ENCODE measurements around the gene MS4A3.
"Not testable (repeated sequence)": the region's sequence is repeated elsewhere in the genome, so short reads cannot be mapped to it uniquely, and the experiment has no call there.

Gene MS4A3, protein sequence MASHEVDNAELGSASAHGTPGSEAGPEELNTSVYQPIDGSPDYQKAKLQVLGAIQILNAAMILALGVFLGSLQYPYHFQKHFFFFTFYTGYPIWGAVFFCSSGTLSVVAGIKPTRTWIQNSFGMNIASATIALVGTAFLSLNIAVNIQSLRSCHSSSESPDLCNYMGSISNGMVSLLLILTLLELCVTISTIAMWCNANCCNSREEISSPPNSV

DNA sequence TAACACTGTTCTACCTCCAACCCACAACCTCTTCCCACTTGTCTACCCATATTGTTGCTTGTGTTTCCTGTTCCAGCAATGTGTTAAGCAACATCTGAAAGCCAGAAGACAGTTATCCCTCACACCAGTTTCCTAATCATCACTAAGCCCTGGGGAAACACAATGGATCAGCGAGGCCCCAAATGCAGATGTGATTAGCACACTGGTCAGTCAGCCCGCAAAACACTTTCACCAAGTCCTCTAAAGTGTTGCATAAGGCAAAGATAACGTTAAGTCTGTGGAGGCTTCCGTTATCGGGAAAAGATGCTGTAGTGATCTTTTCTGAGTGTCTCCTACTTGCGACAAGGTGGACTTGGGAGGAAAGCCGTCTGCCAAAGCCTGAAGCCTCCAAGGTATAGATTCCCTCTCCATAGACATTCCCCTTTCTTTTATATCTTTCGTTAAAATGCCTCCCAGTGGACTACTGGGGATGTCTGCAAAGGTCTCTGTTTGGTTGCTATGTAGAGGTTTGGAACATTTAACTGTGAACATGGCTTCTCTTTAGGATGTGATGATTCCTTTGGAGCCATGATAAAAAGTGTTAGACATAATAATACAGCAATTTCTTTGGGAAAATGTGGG lies at the start of gene MS4A3:
Gene MS4A3 (plus strand): TSS at position 317 of the 621 bp plus-strand sequence. CDS start 4,496 bp downstream, outside the sequence.
- no peak for DNase-seq (ENCODE audit: low read depth)

DNA sequence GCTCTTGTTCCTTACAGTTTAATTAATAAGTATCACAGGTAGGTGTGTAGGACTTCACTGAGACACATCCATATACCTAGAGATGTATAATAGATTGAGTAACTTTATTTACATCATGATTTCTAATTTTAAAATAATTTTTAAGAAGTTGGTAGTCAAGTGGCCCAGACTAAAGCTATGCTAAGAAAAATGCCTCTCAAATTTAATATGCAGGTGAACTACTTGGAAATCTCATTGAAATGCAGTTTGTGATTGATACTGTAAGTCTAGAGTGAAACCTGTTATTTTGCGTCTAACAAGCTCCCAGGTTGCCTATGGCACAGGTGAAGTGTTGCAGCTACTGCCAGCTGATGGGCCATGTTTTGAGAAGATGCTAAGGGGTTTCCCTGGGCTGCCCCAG lies 39.6 kb upstream of the MS4A3 start, which contains the start of gene OOSP4B:
Gene OOSP4B (plus strand): TSS at position 301 of the 400 bp plus-strand sequence.
- no peak for DNase-seq (ENCODE audit: low read depth)

DNA sequence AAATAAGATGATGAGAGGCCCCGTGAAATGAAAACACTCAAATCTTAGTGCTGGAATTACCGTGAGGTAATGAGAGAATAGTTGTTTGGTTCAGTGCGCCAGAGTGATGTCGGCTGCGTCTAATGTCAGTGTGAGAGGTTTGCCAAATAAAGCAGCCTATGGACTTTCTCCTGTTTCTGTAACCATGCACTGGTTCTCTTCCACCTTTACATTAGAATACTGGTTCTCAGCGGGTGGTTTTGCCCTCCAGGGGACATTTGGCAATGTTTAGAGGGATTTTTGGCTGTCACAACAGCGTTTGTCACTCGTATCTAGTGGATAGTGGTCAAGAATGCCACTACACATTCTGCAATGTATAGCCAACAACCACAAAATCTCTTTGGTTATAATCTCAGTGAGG lies 38.4 kb upstream of the MS4A3 start:
- no peak for DNase-seq (ENCODE audit: low read depth)

DNA sequence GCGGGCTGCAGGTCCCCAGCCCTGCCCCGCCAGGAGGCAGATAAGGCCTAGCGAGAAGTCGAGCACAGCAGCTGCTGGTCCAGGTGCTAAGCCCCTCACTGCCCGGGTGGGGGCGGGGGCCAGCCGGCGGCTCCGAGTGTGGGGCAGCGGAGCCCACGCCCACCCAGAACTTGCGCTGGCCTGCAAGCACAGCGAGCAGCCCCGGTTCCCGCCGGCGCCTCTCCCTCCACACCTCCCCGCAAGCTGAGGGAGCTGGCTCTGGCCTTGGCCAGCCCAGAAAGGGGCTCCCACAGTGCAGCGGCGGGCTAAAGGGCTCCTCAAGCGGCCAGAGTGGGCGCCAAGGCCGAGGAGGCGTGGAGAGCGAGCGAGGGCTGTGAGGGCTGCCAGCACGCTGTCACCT lies 36.1 kb upstream of the MS4A3 start:
- DNase-seq (ENCODE audit: low read depth), result not testable (repeated sequence)

DNA sequence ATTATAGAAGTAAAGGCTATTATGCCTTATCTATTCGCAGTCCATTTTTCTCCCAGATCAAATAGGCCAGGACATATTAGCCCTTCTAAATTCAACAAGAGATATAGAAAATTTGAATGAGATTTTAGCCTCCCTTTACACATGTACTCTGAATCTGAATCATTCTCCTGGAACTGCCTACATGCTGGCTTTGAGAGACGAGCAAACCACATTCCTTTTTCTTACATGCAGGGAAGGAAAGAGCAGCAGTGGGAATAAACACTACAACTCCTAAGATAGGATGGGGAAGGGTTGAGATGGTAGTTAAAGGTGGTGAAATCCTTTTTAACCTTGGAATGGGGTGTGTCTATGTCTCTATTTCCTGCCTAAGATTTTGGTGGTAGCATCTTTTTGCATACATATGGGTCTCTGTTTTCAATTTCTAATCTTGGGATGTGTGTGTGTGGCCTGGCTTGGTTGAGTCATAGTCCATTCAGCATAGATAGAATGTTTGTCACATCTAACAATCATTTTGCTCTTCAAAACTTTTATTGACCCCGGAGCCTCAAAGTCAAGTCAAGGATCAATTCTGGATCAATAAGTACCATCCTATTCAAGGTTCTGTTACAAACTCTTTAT lies 27.3 kb upstream of the MS4A3 start:
- DNase-seq (ENCODE audit: low read depth), result no peak

DNA sequence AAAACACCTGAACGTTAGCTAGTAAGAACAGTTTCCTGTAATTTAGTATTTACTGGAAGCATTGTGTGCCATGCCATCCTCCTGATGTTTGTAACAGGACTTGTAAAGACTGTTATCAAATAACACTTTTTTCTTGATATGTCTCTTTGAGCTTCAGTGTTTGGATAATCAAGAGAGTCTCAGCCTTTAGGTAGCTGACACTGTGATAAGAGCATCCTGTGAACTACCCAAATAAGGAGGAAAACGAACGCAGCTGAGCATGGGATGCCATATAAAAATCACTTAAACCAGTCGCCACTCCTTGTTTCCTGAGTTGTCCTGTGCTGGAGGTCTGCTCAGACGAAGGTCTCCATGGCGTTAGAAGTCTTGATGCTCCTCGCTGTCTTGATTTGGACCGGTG lies 16.4 kb upstream of the MS4A3 start, which contains the start of gene OOSP2:
Gene OOSP2 (plus strand): TSS at position 301 of the 400 bp plus-strand sequence. CDS start 51 bp downstream, at position 352.
- DNase-seq (ENCODE audit: low read depth), result no peak

DNA sequence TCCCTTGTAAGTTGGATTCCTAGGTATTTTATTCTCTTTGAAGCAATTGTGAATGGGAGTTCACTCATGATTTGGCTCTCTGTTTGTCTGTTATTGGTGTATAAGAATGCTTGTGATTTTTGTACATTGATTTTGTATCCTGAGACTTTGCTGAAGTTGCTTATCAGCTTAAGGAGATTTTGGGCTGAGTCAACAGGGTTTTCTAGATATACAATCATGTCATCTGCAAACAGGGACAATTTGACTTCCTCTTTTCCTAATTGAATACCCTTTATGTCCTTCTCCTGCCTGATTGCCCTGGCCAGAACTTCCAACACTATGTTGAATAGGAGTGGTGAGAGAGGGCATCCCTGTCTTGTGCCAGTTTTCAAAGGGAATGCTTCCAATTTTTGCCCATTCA lies 6.0 kb upstream of the MS4A3 start:
- not testable (repeated sequence) for DNase-seq (ENCODE audit: low read depth)

DNA sequence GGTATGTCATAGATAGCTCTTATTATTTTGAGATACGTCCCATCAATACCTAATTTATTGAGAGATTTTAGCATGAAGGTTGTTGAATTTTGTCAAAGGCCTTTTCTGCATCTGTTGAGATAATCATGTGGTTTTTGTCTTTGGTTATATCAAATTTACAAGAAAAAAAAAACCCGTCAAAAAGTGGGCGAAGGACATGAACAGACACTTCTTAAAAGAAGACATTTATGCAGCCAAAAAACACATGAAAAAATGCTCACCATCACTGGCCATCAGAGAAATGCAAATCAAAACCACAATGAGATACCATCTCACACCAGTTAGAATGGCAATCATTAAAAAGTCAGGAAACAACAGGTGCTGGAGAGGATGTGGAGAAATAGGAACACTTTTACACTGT lies 5.6 kb upstream of the MS4A3 start:
- not testable (repeated sequence) for DNase-seq (ENCODE audit: low read depth)

DNA sequence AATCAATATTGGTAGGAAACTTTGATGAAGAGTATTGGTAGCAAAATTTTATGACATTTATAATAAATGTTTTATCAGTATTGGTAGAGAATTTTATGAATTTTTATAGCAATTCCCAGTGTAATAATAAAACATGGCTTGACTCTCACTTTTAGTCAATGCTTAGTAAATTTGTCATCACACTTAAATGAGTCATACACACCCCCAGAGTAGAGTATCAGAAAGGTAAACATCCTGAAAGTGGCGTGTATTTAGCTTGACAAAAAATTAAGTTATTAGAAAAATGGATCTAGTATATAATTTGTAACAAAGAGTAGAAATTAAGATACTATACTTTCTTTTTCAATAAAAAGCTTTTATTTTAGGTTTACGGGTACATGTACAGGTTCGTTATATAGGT lies 2.6 kb downstream of the MS4A3 start:
- no peak for DNase-seq (ENCODE audit: low read depth)

DNA sequence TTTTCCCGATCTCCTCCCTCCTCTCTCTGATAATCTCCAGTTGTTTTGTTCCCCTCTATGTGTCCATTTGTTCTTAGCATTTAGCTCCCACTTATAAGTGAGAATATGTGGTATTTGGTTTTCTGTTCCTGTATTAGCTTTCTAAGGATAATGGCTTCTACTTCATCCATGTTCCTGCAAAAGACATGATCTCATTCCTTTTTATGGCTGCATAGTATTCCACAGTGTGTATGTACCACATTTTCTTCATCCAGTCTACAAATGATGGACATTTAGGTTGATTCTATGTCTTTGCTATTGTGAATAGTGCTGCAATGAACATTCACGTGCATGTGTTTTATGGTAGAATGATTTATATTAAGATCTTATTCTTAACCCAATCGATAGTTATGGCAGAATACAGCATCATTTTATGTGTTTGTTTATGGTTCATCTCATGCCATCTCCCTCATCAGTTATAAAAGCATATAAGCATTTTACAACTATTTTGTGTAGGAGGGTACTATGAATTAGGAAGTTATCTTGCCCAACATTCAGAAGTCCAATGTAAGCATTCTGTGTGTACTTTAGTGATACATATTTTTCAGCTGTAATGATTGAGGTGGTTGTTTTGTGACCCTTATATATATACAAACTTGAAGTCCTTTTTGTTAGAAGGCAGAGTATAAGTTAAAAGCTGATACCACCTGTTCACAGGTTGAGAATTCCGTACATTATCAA lies 3.2 kb downstream of the MS4A3 start:
- no peak for DNase-seq (ENCODE audit: low read depth)

DNA sequence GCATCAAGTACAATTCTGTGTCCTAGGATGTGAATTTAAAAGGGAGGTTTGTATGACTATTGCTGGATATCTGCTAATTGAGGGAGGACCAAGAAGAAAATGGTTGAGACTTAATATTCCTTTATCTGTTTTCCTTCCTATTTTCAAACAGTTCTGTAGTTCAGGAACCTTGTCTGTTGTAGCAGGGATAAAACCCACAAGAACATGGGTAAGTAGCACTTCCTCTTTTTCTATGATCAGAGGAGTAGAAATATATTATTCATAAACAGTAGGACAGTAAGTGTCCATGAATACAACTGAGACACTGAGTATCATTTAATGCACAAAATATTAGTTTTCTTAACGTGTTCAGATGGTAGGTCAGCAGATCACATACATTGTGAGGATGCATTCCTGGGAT lies 7.6 kb downstream of the MS4A3 start:
- DNase-seq (ENCODE audit: low read depth), result no peak

DNA sequence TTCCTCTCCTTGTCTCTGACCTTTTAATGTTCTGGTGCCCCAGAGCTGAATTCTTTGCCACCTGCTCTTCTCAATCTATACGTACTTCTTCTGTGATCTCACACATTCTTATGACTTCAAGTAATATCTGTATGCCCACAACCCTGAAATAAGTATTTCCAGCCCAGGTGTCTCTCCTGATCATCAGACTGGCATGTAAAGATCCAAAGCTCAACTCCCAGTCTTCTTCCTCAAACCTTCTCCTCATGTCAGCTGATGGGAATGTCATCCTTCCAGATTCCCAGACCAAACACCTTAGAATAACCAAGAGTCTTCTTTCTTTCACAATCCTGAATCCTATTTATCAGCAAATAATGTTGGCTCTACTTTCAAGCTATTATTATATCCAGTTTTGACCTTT lies 9.3 kb downstream of the MS4A3 start:
- no peak for DNase-seq (ENCODE audit: low read depth)

DNA sequence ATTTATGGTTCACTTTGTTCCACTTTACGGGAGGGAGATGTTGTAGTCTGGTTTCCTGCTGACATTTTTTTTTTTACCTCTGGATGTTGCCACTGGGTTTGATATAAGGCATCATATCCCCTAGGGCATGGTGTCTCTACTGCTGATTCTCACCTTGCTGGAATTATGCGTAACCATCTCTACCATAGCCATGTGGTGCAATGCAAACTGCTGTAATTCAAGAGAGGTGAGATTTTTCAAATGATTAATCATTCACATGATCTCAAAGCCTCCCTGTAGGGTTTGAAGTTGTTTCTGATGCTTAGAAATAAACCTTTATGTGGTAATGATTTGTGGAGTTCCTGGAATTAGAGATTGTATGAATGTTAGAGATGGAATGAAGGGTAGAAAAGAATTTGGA lies 13.0 kb downstream of the MS4A3 start:
- DNase-seq (ENCODE audit: low read depth), result no peak

DNA sequence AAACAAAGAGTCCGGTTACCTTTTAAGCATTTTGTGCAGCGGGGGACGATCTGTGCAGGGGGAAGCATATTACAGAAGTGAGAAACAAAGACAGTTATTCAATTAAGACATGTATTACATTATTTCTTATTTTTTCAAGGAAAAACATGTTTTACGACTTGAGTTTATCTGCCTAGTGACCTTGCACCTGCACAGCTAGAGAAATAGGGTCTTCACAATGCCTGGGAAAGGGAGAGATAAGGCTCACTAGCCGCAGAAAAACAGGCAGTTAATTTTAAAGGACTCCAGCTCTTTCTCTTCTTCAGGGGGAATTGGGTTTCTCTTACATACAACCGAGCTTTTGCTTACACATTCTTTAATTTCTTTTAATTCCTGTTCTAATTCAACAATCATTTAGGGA lies 15.2 kb downstream of the MS4A3 start:
- not testable (repeated sequence) for DNase-seq (ENCODE audit: low read depth)

DNA sequence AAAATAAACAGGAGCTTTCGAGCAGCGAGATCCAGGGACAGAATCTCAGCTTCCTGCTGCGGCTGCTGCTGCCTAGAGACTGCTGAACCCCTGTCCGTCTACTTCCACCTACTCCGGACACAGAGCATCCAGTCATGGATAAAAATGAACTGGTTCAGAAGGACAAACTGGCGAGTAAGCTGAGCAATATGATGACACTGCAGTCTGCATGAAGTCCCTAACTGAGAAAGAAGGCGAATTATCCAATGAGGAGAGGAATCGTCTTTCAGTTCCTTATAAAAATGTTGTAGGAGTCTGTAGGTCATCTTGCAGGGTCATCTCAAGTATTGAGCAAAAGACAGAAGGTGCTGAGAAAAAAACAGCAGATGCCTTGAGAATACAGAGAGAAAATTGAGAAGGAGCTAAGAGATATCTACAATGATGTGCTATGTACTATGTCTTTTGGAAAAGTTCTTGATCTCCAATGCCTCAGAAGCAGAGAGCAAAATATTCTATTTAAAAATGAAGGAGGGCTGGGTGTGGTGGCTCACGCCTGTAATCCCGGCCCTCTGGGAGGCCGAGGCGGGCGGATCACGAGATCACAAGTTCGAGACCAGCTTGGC lies 20.9 kb downstream of the MS4A3 start:
- no peak for DNase-seq (ENCODE audit: low read depth)

DNA sequence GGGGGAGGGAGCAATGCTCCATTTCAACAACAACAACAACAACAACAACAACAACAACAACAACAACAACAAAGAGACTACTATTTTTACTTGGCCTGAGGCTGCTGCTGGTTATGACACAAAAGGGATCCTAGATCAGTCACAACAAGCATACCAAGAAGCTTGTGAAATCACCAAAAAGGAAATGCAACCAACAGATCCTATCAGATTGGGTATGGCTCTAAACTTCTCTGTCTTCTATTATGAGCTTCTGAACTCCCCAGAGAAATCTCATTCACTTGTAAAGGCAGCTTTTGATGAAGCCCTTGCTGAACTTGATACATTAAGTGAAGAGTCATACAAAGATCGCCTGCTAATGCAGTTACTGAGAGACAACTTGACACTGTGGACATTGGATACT lies 21.5 kb downstream of the MS4A3 start:
- no peak for DNase-seq (ENCODE audit: low read depth)

DNA sequence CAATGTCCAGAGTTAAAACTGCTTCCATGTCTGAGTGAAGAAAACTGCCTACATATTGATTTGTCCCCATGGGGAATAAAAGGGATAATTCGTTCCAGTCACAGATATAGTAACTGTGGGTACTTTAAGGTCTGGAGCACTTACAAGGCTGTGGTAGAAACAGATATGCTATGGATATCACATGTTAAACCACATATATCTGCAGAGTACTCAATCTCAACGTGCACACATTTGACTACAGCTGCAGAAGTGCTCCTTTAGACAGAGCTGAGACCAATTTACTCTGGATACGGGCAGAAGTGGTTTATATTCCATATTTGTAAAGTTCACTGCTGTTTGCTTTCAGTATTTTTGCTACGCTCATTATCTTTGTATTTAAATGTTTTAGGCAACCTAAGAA lies 22.3 kb downstream of the MS4A3 start:
- no peak for DNase-seq (ENCODE audit: low read depth)

DNA sequence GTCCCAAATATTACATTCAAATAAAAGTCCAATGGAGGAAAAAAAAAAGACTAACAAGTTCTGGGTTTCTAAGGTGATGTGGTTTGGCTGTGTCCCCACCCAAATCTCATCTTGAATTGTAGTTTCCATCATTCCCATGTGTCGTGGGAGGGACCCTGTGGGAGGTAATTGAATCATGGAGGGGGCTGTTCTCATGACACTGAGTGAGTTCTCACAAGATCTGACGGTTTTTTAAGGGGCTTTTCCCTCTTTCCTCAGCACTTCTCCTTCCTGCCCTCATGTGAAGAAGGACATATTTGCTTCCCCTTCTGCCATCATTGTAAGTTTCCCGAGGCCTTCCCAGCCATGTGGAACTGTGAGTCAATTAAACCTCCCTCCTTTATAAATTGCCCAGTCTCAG lies 24.1 kb downstream of the MS4A3 start:
- DNase-seq (ENCODE audit: low read depth), result no peak

DNA sequence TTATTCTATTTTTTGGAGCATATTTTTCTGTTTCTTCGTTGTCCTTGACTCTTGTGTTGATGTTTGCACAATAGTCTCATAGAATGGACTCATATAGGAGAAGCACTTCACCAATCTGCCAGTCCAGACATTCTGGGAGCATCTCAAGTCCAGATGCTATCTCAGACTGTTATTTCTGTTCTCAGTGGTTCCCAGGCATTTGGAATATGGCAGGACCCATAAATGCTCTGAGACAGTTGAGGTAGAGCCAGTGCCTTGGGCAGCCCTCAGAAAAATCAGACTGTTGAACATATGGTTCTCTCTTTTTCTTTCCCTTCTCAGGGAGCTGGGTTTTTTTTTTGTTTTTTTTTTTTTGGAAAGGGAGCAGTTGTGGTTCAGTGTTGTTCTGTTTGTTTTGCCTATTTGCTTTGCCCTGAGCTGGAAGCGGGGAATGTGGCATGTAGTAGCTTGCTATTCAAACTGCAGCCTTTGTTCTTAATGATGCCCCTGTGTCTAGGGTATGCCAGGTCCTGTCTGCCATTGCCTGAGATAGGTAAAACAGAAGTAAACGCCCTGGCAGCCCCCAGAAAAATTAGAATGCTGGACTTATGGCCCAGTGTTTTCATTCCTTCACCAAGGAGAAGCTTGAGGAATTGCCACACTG lies 28.3 kb downstream of the MS4A3 start:
- no peak for DNase-seq (ENCODE audit: low read depth)

DNA sequence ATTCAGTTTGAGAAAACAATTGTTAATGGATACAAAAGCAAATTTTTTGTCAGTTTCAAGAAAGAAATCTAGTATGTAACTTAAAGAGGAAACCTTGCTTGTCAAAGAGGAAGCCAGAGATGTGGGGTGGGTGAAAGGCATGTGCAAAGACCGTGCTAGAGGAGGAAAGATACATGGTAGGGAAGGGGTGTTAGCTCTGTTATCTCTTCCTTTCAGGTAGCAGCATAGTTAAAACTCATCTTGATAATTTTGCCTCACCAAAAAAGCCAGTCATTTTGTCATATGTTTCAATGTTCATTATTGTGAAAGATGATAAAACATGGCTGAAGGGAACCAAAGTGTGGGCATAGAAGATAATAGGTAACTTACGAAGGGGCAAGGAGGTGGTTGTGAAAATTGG lies 29.4 kb downstream of the MS4A3 start:
- no peak for DNase-seq (ENCODE audit: low read depth)

DNA sequence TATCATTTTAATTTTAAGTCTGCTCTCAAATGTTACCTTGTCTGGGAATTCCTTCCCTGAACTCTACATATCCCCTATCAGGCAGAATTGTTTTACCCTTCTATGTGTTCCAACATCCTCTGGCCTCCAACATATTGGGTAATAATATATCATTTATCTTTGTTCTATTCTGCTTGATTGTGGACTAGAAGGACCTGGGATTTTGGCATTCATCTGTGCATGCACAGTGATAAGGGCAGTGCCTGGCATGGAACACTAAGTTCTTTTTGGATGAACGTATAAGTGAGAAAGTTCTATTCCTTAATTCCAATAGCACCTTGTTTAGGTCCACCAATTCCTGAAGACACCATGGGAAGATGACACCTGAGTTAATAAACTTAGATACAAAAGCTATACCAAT lies 30.8 kb downstream of the MS4A3 start:
- DNase-seq (ENCODE audit: low read depth), result no peak

DNA sequence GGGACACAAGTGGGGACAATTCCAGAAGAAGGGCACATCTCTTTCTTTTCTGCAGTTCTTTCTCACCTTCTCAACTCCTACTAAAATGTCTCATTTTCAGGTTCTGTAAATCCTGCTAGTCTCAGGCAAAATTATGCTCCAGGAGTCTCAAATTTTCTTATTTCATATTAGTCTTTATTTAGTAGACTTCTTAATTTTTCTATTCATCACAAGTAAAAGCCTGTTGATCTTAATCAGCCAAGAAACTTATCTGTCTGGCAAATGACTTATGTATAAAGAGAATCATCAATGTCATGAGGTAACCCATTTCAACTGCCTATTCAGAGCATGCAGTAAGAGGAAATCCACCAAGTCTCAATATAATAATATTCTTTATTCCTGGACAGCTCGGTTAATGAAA lies 31.9 kb downstream of the MS4A3 start, which contains the start of gene MS4A2:
Gene MS4A2 (plus strand): TSS at position 301 of the 400 bp plus-strand sequence. CDS start 102 bp downstream, outside the sequence.
- DNase-seq (ENCODE audit: low read depth), result no peak

Data from HS-27A (cell line).